Measurements from ENCODE around the gene RNF152. TPM values are rescaled to one million over a fixed set of nuclear protein-coding genes. Genes with fewer than 3 reads are reported as not detected.

The RNF152 gene
- total and polyA plus RNA-seq, 2 of the 4 experiments (the other 2 are of a cell fraction): 7.5 to 18.5 TPM

- Histone ChIP-seq H3K9me3 (ENCODE audit: control insufficient read depth, insufficient read depth, low read length) (no peaks in the 10 kb centered on the region), H2BK5ac (ENCODE audit: low read depth, low read length, poor library complexity, severe bottlenecking) (no peak overlapping the region), H3K4me3 (ENCODE audit: insufficient read depth, low read depth, low read length) (no peak overlapping the region), H4K20me1 (ENCODE audit: insufficient read depth, low read length) (no peaks in the 10 kb centered on the region), H2AFZ (replicated peaks; ENCODE audit: low read length, poor library complexity) (no peak overlapping the region), H4K91ac (ENCODE audit: insufficient read depth, low read depth, low read length) (no peak overlapping the region), H2AK5ac (ENCODE audit: low read depth, low read length) (no peak overlapping the region), H3K27me3 (ENCODE audit: control insufficient read depth, insufficient read depth, low read length) (no peaks in the 10 kb centered on the region), H3K27ac (ENCODE audit: insufficient read depth, low read length) (no peak overlapping the region), H3K23ac (ENCODE audit: low read depth, low read length) (no peak overlapping the region), H4K5ac (ENCODE audit: low read depth, low read length) (no peak overlapping the region), H3K79me1 (ENCODE audit: low read depth in 1 of 2, low read length in 2 of 2) (no peaks in the 10 kb centered on the region), H3K9ac (ENCODE audit: low read depth, low read length) (no peak overlapping the region), H3K14ac (replicated peaks; ENCODE audit: low read depth, low read length) (no peak overlapping the region), H2BK120ac (ENCODE audit: low read depth, low read length) (no peak overlapping the region), H3K56ac (ENCODE audit: extremely low read depth, insufficient read depth, low read length) (no peak overlapping the region), H3K4me2 (ENCODE audit: low read depth, low read length) (no peak overlapping the region), H3K4me1 (ENCODE audit: control insufficient read depth, insufficient read depth, low read length) (no peaks in the 10 kb centered on the region), H3K18ac (ENCODE audit: low read depth, low read length) (no peak overlapping the region), H3K36me3 (ENCODE audit: control insufficient read depth, insufficient read depth, low read length) (no peaks in the 10 kb centered on the region), H4K8ac (ENCODE audit: low read depth in 2 of 2, low read length in 2 of 2) (no peak overlapping the region), H2BK20ac (ENCODE audit: low read depth, low read length) (no peak overlapping the region), H3K4ac (ENCODE audit: low read depth, low read length) (no peak overlapping the region), H2AK9ac (replicated peaks; ENCODE audit: low read depth, low read length, poor library complexity) (no peak overlapping the region), H3K9me1 (ENCODE audit: insufficient read depth, low read length) (no peaks in the 10 kb centered on the region), H2BK15ac (ENCODE audit: low read depth, low read length) (no peak overlapping the region)
- ChIA-PET POLR2A (ENCODE audit: unreplicated experiment) (no interaction called here), CTCF (no interaction called here)
- DNase-seq: no peak
- no TSS peak for BruUV-seq (replicated peaks)
- TF ChIP-seq, protein P1, sequence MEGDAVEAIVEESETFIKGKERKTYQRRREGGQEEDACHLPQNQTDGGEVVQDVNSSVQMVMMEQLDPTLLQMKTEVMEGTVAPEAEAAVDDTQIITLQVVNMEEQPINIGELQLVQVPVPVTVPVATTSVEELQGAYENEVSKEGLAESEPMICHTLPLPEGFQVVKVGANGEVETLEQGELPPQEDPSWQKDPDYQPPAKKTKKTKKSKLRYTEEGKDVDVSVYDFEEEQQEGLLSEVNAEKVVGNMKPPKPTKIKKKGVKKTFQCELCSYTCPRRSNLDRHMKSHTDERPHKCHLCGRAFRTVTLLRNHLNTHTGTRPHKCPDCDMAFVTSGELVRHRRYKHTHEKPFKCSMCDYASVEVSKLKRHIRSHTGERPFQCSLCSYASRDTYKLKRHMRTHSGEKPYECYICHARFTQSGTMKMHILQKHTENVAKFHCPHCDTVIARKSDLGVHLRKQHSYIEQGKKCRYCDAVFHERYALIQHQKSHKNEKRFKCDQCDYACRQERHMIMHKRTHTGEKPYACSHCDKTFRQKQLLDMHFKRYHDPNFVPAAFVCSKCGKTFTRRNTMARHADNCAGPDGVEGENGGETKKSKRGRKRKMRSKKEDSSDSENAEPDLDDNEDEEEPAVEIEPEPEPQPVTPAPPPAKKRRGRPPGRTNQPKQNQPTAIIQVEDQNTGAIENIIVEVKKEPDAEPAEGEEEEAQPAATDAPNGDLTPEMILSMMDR (conservative IDR thresholded peaks at IDR 0.05; ENCODE audit: low read depth, low read length): no peak
- TF ChIP-seq SMC3 (IDR thresholded peaks at IDR 0.05; ENCODE audit: low read depth, low read length): no peak
- TF ChIP-seq BHLHE40 (IDR thresholded peaks at IDR 0.05; ENCODE audit: low read depth, low read length): no peak
- TF ChIP-seq, protein P2, sequence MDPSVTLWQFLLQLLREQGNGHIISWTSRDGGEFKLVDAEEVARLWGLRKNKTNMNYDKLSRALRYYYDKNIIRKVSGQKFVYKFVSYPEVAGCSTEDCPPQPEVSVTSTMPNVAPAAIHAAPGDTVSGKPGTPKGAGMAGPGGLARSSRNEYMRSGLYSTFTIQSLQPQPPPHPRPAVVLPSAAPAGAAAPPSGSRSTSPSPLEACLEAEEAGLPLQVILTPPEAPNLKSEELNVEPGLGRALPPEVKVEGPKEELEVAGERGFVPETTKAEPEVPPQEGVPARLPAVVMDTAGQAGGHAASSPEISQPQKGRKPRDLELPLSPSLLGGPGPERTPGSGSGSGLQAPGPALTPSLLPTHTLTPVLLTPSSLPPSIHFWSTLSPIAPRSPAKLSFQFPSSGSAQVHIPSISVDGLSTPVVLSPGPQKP (IDR thresholded peaks at IDR 0.05; ENCODE audit: borderline replicate concordance, low read depth, low read length): no peak
- in situ Hi-C loops (cut with MboI; ENCODE audit: low sequenced_read_pairs): no loop called here
- intact Hi-C loops (cut with micrococcal nuclease): no loop called here
- 25% methylated on average over 1 of the region's 3 CpGs; no CpG with 5 or more reads in 1 of the 2 experiments for WGBS, 2 experiments (ENCODE audit: extremely low coverage in 2 of 2, insufficient read length in 1 of 2)
- dilution Hi-C loops (cut with HindIII; ENCODE audit: low sequenced_read_pairs, unreplicated experiment): no loop called here
- ATAC-seq (ENCODE audit: low read depth): no peak
These were observed 42.6 kb upstream of the RNF152 start for GRCh38 chr18:61935362-61935761.

All from IMR-90 (cell line).